Left hindlimb (tissue), 1 donor: ENCODE results near the gene KIFC3.
"Not testable (repeated sequence)": the region's sequence is repeated elsewhere in the genome, so short reads cannot be mapped to it uniquely, and the experiment has no call there.

ENCODE experiments used
- DNase-seq: peaks from one replicate; pipeline ENCODE4 v3.0.0-alpha.2; 2018

The KIFC3 gene

GRCh38 chr16:57784334-57784733, 18.0 kb downstream of the KIFC3 start:
- no peak for DNase-seq

DNA sequence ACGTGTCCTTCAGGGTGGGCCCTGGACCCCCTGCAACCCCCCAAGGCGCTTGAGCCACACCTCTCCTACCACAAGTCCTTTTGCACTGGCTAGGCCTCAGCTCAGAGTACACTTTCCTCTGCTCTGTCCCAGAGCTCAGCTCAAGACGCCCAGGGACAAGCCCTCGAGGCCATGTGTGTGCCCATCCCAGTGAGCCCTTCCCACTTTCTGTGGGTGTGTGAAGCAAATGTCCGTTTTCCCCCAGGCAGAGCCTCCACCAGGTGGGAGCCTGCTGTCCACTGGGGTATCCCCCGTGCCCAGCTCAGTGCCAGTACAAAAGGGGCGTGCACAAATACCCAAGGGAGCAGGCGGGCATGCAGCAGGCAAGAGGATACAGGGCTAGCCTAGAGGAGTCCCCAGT, 18.4 kb downstream of the KIFC3 start:
- DNase-seq, result no peak

GRCh38 chr16:57783116-57783515, 19.2 kb downstream of the KIFC3 start:
- no peak for DNase-seq

- not testable (repeated sequence) for DNase-seq
Observed at GRCh38 chr16:57782607-57783055, 19.7 kb downstream of the KIFC3 start.

- DNase-seq, result no peak
Observed at GRCh38 chr16:57781741-57782606, 20.3 kb downstream of the KIFC3 start.

- DNase-seq, result no peak
Observed at GRCh38 chr16:57781349-57781740, 20.9 kb downstream of the KIFC3 start.

DNA sequence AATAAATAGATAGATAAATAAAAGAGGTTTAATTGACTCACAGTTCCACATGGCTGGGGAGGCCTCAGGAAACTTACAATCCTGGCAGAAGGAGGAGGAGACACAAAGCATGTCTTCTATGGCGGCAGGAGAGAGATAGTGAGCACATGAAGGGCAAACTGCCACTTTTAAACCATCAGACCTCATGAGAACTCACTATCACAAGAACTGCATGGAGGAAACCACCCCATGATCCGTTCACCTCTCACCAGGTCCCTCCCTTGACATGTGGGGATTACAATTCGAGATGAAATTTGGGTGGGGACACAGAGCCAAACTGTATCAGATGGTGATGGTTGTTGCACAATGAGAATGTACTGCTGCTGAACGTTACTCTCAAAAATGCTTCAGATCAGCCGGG, 22.5 kb downstream of the KIFC3 start:
- DNase-seq, result not testable (repeated sequence)

DNA sequence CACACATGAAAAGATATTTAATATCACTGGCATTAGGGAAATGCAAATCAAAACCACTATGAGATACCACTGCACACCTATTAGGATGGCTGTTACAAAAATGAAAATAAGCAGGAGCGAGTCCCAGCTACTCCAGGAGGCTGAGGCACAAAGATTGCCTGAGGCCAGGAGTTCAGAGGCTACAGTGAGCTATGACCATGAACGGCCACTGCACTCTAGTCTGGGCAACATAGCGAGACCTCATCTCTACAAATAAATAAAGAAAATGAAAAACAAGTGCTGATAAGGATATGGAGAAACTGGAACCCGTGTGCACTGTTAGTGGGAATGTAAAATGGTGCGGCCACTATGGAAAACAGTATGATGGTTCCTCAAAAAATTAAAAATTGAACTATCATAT, 23.6 kb downstream of the KIFC3 start:
- DNase-seq, result no peak

DNA sequence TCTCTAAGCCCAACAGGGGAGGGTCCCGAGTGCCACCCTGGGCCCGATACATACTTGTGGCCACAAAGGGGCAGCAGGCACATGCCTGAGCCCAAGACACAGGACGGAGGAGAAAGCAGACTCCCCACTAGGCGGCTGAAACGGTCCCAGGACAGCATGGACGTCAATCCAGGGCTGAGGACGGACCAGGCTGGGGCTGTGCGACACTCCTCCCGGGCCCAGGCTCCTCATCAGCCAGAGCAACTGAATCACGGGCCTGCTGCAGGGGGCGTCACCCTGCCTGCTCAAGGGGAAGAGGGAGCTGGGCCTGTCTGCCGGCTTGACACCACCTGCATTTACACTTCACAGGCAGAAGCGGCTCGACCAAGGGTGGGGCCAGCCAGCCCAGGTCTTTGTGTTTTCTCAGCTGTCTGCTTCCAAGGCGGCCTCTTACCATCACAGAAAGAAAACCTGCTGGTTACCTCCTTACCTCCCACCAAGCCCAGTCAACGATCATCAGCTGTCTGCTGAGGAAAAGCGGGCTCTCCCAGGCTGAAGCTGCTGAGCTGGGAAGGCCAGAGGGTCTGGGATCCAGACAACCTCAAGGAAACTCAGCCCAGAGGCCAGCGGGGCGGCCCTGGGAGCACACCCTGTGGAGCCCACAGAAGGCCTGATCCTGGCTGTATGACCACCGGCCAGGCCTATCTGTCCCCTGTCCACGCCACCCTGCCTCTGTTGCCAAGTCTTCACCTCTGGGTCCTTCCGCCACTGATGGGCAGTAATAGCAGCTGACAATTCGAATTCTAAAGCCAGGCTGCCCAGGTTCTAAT, 26.4 kb downstream of the KIFC3 start:
- peak; percentile 40 for DNase-seq

- DNase-seq, result no peak
Observed at GRCh38 chr16:57774705-57775285, 27.5 kb downstream of the KIFC3 start.

- no peak for DNase-seq
Observed at GRCh38 chr16:57773655-57774295, 28.5 kb downstream of the KIFC3 start.

DNA sequence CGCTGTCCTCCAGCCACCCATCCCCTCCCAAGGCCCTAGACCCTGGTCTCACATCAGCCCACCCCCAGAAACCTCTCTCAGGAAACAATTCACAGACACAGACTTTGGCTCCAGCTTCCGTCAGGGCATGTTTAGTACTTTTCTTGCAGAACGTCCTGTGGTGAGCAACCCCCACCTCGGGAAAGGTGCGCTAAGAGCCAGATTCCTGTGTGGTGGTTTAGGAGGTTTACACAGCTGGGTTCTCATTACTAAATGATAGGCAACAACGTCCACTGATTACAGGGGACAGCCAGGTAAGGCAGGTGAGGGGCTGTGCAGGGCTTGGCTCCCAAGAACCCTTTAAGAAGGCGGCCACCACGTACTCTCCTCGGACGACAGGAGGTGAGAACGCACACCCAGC, 29.3 kb downstream of the KIFC3 start:
- DNase-seq, result no peak

DNA sequence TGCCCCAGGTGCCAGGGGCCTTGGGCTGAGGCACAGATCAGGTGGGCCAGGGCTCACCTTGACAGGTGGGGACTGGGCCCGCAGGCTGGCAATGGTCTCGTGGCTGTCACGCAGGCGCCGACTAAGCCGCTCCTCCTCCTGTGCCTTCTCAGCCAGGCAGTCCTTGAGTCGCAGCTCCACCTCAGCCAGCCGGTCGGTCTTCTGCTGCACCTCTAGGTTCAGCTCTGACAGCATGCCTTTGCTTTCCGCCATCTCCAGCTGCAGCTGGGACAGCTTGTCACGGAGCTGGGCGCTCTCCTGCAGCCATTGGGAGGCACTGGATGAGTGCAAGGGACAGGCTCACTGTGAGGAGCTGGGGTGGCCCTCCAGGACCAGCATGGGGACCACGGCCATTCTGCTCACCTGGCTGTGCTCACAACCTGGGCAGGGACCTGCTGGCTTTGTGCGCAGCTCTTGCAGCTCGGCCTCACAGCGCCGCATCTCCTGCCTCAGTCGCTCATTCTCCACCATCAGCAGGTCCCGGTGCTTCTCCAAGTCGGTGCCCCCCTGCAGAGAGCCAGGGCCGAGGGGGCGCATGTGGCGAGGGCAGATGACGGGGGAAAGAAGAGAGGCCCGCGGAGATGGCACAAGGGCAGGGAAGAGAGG, 31.0 kb downstream of the KIFC3 start:
- no peak for DNase-seq

- peak; percentile 27 for DNase-seq
Observed at GRCh38 chr16:57770361-57770760, 31.9 kb downstream of the KIFC3 start.

DNA sequence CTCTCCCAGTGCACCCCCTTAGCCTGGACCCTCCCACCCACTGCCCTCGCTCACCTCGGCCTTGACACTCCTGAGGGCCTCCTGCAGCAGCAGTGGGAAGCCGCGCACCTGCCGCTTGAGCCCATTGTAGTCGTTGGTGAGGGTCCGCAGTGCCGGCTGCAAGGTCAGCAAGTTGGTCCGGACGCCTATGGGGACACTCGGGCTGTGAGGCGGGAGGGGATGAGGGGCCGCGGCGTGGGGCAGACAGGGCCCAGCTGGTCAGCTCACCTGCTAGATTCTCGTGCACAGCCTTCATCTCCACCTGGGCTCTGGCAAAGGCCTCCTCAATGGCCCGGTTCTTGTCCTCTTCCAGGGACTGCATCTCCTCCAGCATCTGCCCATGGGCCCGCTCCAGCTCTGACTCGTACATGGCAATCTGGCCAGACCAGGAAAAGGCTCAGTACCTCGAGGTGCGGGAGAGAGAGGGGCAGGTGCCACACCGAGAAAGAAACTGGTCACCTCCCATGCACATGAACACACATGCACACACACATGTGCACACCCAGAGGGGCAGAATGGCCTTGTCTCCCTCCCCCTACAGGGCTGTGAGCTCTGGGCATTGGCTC, 32.6 kb downstream of the KIFC3 start:
- no peak for DNase-seq

DNA sequence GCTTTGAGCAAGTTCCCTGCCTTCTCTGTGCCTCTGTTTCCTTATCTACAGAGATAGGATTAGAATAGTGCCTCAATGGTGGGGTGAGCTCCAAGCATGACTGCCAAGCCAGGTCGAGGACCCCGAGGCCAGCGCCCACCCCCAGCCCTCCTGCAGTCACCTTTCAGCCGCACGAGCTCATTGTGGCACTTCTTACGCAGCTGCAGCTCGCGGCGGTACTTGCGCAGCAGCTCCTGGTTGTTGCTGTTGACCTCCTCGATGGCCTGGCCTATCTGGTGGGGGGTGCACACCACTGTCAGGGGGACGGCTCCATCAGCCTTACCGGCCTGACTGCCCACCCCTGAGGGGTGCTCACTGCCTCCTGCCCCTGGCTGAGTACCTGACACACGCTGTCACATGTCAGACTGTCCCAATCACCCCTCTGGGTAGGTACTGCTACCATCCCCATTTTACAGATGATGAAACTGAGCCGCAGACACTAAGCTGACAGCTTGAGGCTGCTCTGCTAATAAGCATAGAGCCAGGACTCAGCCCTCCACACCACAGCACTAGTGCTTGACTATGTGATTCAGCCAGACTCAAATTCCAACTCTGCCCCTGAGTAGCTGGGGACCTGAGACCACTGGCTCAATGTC, 35.5 kb downstream of the KIFC3 start:
- no peak for DNase-seq

DNA sequence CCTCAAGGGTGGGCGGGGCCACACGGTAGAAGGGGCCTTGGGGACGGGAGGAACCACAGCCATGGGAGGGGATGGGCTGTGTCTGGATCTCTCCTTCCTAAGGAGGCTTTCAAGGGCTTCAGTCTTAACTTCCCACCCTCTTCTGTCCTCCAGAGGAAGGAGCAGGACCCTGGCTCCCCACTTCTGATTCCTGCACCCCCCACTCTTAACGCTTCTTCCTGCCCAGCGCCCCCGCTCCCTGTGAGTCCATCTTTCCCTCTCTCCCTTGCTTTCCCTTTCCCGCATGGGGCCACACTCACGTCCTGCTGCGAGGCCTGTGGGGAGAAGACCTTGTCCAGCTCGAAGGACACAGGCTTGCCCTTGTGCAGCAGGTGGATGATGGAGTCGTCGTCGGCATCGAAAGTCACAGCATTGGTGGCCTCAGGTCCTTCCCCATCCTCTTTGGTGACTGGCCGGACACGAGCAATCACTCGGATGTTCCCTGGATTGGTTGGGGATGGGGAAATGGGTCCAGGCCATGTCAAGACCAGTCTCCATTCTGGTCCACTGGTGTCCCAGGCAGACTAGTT, 37.0 kb downstream of the KIFC3 start:
- DNase-seq, result no peak

DNA sequence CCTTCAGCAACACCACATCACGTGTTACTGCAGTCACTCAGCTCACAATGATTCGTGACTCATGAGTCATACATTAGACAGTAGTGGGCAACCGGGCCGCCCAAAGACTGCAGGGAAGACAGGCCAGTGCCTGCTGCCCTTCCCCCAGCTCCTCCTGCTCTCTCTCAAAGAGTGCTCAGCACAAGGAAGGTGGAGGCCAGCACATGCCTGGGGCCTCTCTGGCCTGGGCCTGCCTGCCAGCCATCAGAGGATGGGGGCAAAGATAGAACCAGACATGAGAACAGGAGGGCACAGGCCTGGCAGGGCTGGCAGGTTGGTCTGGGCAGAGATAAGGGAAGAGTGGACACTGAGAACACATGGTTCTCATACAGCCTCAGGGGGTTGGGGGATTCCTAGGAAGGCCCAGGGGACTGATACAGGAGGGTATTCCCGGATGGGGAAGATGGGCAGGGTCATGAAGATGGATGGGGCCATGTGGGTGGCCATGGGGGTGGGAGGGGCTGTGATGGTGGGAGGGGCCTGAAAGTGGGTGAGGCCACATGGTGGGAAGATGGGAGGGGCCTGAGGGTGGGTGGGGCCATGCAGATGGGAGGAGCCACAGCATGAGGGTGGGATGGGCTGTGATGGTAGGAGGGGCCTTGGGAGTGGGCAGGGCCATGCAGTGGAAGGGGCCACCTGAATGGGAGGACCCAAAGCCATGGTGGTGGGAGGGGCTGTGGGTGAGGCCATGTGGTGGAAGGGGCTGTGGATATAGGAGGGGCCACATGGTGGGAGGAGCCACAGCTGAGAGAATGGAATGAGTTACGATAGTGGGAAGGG, 37.7 kb downstream of the KIFC3 start:
- peak; percentile 62 for DNase-seq

DNA sequence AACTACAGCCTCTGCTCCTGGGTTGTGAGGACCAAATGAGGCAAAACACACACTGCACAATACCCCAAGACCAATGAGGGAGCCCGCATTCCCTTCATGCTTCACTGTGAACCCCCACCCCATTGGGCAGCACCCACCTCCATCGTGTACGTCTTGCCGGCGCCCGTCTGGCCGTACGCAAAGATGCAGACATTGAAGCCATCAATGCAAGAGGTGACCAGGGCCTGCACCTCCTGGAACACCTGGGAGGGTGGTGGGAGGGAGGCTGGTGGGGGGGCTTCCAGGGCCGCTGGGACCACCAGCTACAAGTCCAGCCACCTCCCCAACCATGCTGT, 38.3 kb downstream of the KIFC3 start:
- DNase-seq, result peak; percentile 22

GRCh38 chr16:57763285-57764005, 38.8 kb downstream of the KIFC3 start:
- peak; percentile 34 for DNase-seq
